LNCAP (cell line): Measurements from ENCODE around the gene CDHR3.
A peak's percentile ranks its signal among the peaks of the same experiment; 100 is the strongest.

Experiments
- CTCF ChIP-seq: fragments of 450-650 bp; IDR thresholded peaks from 2 replicates; pipeline ENCODE4 v1.5.1; 2017; ENCODE audit warnings: mild to moderate bottlenecking

CDHR3 gene

GRCh38 chr7:106041140-106041717, 78.2 kb downstream of the CDHR3 start:
- TF ChIP-seq CTCF, result peak; percentile 66

DNA sequence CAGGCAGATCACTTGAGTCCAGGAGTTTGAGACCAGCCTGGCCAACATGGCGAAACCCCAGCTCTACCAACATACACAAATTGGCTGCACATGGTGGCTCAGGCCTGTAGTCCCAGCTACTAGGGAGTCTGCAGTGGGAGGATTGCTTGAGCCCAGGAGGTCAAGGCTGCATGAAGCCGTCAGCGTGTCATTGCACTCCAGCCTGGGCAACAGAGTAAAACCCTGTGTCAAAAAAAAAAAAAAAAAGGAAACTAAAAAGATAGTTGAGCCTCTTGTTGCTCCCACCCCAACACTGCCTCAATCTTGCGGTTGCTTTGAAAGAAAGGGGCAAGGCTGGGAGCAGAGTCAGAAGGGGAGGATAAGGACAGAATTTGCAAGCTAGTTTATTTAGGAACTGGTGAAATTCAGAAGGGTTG, 79.1 kb downstream of the CDHR3 start:
- no peak for TF ChIP-seq CTCF

DNA sequence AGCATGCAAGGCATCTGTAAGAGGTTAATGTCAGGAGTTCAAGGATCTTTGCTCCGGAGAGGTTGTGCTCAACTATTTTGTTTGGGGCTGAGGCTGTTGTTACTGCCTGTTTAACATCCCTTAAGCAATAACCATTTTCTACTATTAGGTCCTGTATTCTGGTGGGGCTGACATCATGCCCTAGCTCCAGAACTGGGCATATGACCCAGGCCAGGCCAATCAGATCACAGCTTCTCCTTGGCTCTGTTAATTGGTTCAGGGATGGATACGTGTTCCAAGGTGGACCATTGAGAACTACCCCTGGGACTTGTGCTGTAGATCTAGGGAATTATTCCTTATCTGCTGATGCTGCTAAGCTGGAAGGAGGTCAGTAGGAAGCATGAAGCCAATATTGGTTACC, 82.1 kb downstream of the CDHR3 start:
- TF ChIP-seq CTCF, result no peak

DNA sequence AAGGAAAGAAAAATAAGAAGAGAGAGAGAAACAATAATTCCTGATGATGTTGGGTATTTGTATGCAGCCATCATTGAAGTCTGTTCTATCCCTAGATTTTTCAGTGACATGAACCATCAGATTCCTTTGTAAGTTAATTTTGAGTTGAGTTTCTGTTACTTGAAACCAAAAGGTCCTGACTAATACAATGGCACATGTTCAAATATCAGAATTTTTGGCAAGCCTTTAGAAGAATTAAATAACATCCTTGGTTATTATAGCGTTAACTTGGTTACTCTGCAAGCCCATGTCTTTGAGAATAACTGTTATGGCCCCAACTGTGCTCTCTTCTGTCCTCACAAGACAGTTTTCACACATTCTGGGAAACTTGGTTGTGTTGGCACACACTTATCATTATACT, 82.5 kb downstream of the CDHR3 start:
- no peak for TF ChIP-seq CTCF

- TF ChIP-seq CTCF, result no peak
Observed at GRCh38 chr7:106047184-106047583, 84.1 kb downstream of the CDHR3 start.

- TF ChIP-seq CTCF, result no peak
Observed at GRCh38 chr7:106047818-106048705, 85.0 kb downstream of the CDHR3 start.

- TF ChIP-seq CTCF, result no peak
Observed at GRCh38 chr7:106048706-106049020, 85.6 kb downstream of the CDHR3 start.
